ENCODE measurements around the gene OCEL1. TPM values are rescaled to one million over a fixed set of nuclear protein-coding genes. Genes with fewer than 3 reads are reported as not detected.

Gene OCEL1
- total RNA-seq, 2 donors from 2014 or later, result 27.4 to 27.8 TPM

DNA sequence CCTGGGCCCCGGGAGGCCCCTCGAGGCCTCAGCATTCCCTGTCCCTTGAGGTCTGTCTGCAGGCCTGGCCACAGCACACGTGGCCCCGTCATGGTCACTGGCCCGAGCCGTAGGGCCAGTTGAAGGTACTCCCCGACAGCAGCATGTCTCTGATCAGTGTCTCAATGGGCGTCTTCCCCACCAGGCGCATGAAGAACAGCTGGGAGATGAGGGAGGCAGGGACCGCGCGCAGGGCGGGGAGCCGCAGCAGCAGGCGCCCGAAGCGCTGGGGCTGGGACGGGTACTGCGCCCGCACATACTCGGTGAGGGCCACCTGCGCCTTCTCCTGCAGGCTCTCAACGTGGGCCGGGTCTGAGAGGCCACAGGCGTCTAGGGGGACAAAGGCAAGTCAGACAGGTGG, 6.2 kb downstream of the OCEL1 start:
- DNase-seq, result no peak
- no peaks in the 10 kb centered on the region for H3K9me3 ChIP-seq
- ATAC-seq, result no peak
- 84 to 96% methylated on average over 25 of the region's 25 CpGs for WGBS, 2 donors
- H3K4me1 ChIP-seq, result peaks cover 35% of the 10 kb centered on the region
- TF ChIP-seq, protein P1, sequence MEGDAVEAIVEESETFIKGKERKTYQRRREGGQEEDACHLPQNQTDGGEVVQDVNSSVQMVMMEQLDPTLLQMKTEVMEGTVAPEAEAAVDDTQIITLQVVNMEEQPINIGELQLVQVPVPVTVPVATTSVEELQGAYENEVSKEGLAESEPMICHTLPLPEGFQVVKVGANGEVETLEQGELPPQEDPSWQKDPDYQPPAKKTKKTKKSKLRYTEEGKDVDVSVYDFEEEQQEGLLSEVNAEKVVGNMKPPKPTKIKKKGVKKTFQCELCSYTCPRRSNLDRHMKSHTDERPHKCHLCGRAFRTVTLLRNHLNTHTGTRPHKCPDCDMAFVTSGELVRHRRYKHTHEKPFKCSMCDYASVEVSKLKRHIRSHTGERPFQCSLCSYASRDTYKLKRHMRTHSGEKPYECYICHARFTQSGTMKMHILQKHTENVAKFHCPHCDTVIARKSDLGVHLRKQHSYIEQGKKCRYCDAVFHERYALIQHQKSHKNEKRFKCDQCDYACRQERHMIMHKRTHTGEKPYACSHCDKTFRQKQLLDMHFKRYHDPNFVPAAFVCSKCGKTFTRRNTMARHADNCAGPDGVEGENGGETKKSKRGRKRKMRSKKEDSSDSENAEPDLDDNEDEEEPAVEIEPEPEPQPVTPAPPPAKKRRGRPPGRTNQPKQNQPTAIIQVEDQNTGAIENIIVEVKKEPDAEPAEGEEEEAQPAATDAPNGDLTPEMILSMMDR (IDR thresholded peaks at IDR 0.05), result no peak
- TF ChIP-seq POLR2A (IDR thresholded peaks at IDR 0.05), result no peak
- intact Hi-C loops (cut with DNase I), result no loop called here
- no peak overlapping the region for H3K27ac ChIP-seq
- H3K27me3 ChIP-seq, result no peaks in the 10 kb centered on the region
- H3K4me3 ChIP-seq, result no peak overlapping the region
- peaks cover 3 to 5% of the 10 kb centered on the region in 2 donors for H3K36me3 ChIP-seq (replicated peaks in 1 of 2; ENCODE audit: insufficient read depth in 1 of 2, low read depth in 2 of 2)

DNA sequence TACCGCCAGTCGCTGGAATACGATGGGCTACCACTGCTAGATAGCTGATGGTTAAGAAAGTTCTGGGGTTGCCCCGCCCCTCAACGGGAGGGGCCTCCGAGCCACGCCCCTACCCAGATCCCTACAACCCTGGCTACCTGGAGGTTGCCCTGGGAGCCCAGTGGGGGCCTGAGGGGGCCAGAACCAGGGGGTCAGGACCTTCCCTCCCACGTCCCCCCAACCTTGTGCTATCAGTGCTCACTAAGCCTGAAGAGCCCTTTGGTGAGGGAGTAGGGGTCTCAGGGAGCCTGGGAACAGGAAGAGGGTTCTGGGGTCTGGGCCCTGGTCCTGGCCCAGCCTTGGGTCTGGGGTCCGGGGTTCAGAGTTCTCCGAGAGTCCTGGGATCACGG, 8.9 kb downstream of the OCEL1 start:
- ATAC-seq (peak; percentile 58), DNase-seq (peak; percentile 50 to 67 (median 54))
- WGBS, 2 donors, result 43 to 60% methylated on average over 8 to 11 of the region's 11 CpGs
- peak overlapping the region; percentile 42 to 82 (median 67) for H3K27ac ChIP-seq
- peaks cover 42% of the 10 kb centered on the region for H3K4me1 ChIP-seq
- no peaks in the 10 kb centered on the region for H3K9me3 ChIP-seq
- no peak for TF ChIP-seq POLR2A (IDR thresholded peaks at IDR 0.05)
- TF ChIP-seq, protein P1 (IDR thresholded peaks at IDR 0.05), result no peak
- no peaks in the 10 kb centered on the region for H3K27me3 ChIP-seq
- H3K36me3 ChIP-seq (replicated peaks in 1 of 2; ENCODE audit: insufficient read depth in 1 of 2, low read depth in 2 of 2), result peaks cover 3 to 5% of the 10 kb centered on the region in 2 donors
- no peak overlapping the region for H3K4me3 ChIP-seq
- intact Hi-C loops (cut with DNase I), result no loop called here

DNA sequence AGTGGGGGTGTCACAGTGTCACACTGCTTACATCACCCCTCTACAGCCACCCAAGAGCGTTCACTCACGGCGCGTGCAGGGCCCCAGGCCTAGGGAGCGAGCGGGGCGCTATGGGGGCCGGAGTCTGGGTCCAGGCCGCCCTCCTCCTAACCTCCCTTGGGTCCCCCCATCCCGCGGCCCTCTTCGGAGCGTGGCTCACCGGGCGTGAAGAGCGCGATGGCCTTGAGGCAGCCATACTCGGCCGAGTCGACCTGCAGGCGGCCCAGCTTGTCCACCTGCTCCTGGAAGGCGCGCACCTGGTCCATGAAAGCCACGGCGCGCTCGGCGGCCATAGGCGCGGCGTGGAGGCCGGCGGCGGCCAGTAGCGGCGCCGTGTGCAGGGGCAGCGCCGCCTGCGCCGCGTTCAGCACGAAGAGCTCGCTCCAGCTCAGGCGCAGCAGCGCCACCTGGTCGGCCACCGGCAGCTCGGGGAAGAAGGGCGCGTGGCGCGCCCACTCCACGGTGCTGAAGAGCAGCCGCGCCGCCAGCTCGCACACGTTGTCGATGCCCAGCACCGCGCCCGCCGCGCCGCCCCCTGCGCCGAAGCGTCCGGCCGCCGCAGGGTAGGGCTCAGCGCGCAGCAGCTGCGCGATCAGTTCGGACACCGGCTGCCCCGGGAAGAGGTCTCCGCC, 9.4 kb downstream of the OCEL1 start:
- peak overlapping the region; percentile 42 to 82 (median 67) for H3K27ac ChIP-seq
- no peaks in the 10 kb centered on the region for H3K9me3 ChIP-seq
- no peak overlapping the region for H3K4me3 ChIP-seq
- intact Hi-C loops (cut with DNase I), result no loop called here
- TF ChIP-seq POLR2A (IDR thresholded peaks at IDR 0.05), result no peak
- TF ChIP-seq, protein P1 (IDR thresholded peaks at IDR 0.05), result peak in 6 of 7 experiments; percentile 15 to 63 (median 26)
- H3K36me3 ChIP-seq (replicated peaks in 1 of 2; ENCODE audit: insufficient read depth in 1 of 2, low read depth in 2 of 2), result peaks cover 3 to 5% of the 10 kb centered on the region in 2 donors
- peak; percentile 63 to 75 (median 72) for DNase-seq
- WGBS, 2 donors, result 10 to 16% methylated on average over 27 to 66 of the region's 80 CpGs
- no peaks in the 10 kb centered on the region for H3K27me3 ChIP-seq
- ATAC-seq, result peak; percentile 78
- H3K4me1 ChIP-seq, result peaks cover 47% of the 10 kb centered on the region

DNA sequence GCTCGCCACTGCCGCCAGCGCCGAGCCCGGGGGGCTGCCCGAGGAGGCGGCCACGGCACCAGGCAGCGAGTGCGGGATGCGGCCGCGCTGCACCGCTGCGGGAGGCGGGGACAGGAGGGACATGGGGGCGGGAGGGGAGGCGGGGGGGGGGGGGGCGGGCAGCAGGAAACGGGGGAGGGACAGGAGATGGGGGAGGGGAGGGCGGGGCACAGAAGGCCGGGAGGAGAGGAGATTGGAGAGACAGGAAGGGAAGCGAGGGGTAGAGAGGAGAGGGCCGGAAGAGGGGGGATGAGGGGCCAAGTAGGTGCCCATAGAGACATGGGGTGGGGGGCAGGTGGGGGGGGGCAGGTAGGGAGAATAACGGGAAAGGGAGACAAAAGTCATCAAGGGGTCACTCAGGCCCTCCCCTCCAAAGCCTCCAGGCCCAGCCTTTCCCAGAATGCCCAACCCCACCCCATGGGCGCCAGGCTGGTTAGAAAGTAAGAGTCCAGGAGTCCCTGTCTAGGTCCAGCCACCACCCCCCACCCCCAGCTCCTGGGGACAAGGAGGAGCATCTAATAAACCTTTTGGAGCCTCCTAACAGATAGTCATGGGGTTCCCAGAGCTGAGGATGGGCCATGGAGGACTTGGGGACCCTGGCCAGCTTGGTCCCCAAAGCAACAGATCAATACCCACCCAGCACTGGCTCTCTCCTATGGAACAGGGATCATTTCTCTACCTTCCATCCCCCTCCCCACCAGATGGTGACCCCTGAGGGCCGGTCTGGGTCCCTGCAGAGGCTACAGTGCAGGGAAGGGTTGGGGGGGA, 10.1 kb downstream of the OCEL1 start:
- Histone ChIP-seq H3K27ac (peak overlapping the region; percentile 34 to 82 (median 67)), H3K9me3 (no peaks in the 10 kb centered on the region), H3K36me3 (replicated peaks in 1 of 2; ENCODE audit: insufficient read depth in 1 of 2, low read depth in 2 of 2) (peaks cover 3 to 5% of the 10 kb centered on the region in 2 donors), H3K27me3 (no peaks in the 10 kb centered on the region), H3K4me3 (no peak overlapping the region), H3K4me1 (peaks cover 54% of the 10 kb centered on the region)
- WGBS, 2 donors, result 19 to 32% methylated on average over 8 to 9 of the region's 27 CpGs
- ATAC-seq, result no peak
- intact Hi-C loops (cut with DNase I), result no loop called here
- DNase-seq, result peak in 1 of 4 donors; percentile 48
- no peak for TF ChIP-seq POLR2A (IDR thresholded peaks at IDR 0.05)
- TF ChIP-seq, protein P1 (IDR thresholded peaks at IDR 0.05), result no peak
